PC-9 (cell line): ENCODE data around the gene COA8.

Experiments
- EZH2 ChIP-seq: fragments of 200-600 bp; sonication (generic); IDR thresholded peaks from 2 replicates; pipeline ENCODE4 v1.8.0; 2017; ENCODE audit warnings: antibody characterized with exemption, low read depth
- TF ChIP-seq, protein P1 (sequence below): fragments of 200-600 bp; sonication (generic); conservative IDR thresholded peaks from 2 replicates; pipeline ENCODE4 v1.6.1; 2017; ENCODE audit warnings: mixed run types, antibody characterized with exemption, mild to moderate bottlenecking, moderate library complexity

DNA sequence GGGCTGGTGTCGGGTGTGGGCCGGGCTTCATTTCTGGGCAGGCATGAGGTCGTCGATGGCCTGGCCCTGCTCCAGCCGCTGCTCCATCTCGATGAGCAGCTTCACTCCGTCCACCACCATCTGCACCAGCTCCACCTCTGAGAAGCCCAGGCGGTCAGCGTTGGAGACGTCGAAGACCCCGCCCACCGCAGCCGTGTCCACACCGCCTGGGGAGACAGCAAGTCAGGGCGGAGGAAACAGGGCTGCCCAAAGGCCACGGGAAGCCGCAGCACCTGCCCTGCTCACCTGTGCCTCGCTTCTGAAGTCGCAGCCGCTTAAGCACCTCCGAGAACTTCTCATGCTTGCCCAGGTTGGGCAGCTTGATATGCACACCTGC, 42.9 kb upstream of the COA8 start:
- TF ChIP-seq, protein P1, sequence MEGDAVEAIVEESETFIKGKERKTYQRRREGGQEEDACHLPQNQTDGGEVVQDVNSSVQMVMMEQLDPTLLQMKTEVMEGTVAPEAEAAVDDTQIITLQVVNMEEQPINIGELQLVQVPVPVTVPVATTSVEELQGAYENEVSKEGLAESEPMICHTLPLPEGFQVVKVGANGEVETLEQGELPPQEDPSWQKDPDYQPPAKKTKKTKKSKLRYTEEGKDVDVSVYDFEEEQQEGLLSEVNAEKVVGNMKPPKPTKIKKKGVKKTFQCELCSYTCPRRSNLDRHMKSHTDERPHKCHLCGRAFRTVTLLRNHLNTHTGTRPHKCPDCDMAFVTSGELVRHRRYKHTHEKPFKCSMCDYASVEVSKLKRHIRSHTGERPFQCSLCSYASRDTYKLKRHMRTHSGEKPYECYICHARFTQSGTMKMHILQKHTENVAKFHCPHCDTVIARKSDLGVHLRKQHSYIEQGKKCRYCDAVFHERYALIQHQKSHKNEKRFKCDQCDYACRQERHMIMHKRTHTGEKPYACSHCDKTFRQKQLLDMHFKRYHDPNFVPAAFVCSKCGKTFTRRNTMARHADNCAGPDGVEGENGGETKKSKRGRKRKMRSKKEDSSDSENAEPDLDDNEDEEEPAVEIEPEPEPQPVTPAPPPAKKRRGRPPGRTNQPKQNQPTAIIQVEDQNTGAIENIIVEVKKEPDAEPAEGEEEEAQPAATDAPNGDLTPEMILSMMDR: no peak
- no peak for TF ChIP-seq EZH2
